Adrenal gland (tissue), 5 donors: ENCODE measurements around the gene ARMC9.
"Not testable (repeated sequence)": the region's sequence is repeated elsewhere in the genome, so short reads cannot be mapped to it uniquely, and the experiment has no call there.

Experiments used
- POLR2A ChIP-seq, 2 donors: fragments of 450-650 bp; IDR thresholded peaks; one replicate each; pipeline ENCODE4 v1.6.1; 2017; ENCODE audit warnings: antibody characterized with exemption in 2 of 2, mild to moderate bottlenecking in 2 of 2, moderate library complexity in 1 of 2
- TF ChIP-seq, protein P1 (sequence below), 6 experiments: fragments of 450-650 bp in 4 of 6; fragments of 200-600 bp in 2 of 6; sonication (generic) in 1 of 6; IDR thresholded peaks; 1 replicate in 5 of 6; 2 replicates in 1 of 6; pipeline versions ENCODE4 v1.5.1 to v1.8.0; 2016 to 2021; ENCODE audit warnings: antibody characterized with exemption in 6 of 6, mild to moderate bottlenecking in 2 of 6, moderate library complexity in 1 of 6
- donor health status: DM: no; HTN: no; CAD: no.

DNA sequence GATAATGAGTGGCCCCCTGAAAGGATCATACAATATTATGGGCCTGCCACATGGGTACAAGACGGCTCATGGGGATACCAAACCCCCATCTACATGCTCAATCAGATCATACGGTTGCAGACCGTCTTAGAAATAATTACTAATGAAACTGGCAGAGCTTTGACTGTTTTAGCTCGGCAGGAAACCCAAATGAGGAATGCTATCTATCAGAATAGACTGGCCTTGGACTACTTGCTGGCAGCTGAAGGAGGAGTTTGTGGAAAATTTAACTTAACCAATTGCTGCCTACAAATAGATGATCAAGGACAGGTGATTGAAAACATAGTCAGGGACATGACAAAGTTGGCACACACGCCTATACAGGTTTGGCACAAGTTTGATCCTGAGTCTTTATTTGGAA lies 209.3 kb downstream of the ARMC9 start:
- TF ChIP-seq, protein P1, sequence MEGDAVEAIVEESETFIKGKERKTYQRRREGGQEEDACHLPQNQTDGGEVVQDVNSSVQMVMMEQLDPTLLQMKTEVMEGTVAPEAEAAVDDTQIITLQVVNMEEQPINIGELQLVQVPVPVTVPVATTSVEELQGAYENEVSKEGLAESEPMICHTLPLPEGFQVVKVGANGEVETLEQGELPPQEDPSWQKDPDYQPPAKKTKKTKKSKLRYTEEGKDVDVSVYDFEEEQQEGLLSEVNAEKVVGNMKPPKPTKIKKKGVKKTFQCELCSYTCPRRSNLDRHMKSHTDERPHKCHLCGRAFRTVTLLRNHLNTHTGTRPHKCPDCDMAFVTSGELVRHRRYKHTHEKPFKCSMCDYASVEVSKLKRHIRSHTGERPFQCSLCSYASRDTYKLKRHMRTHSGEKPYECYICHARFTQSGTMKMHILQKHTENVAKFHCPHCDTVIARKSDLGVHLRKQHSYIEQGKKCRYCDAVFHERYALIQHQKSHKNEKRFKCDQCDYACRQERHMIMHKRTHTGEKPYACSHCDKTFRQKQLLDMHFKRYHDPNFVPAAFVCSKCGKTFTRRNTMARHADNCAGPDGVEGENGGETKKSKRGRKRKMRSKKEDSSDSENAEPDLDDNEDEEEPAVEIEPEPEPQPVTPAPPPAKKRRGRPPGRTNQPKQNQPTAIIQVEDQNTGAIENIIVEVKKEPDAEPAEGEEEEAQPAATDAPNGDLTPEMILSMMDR (IDR thresholded peaks at IDR 0.05), result not testable (repeated sequence)
- peak in 1 of 2 donors; percentile 50 for TF ChIP-seq POLR2A (IDR thresholded peaks at IDR 0.05)
